HG03135 (cell line): Measurements from ENCODE around the gene GTPBP1.
A peak's percentile ranks its signal among the peaks of the same experiment; 100 is the strongest.

Experiments
- ATAC-seq: cut with Tn5 transposase; IDR thresholded peaks from one replicate; pipeline ENCODE4 v1.9.1; 2021; ENCODE audit warnings: mild to moderate bottlenecking, moderate library complexity; ENCODE audit not compliant: unreplicated experiment

GTPBP1 gene

GRCh38 chr22:38739300-38740055 lies 33.7 kb downstream of the GTPBP1 start:
- ATAC-seq, result no peak

GRCh38 chr22:38740116-38740723 lies 34.5 kb downstream of the GTPBP1 start:
- no peak for ATAC-seq

DNA sequence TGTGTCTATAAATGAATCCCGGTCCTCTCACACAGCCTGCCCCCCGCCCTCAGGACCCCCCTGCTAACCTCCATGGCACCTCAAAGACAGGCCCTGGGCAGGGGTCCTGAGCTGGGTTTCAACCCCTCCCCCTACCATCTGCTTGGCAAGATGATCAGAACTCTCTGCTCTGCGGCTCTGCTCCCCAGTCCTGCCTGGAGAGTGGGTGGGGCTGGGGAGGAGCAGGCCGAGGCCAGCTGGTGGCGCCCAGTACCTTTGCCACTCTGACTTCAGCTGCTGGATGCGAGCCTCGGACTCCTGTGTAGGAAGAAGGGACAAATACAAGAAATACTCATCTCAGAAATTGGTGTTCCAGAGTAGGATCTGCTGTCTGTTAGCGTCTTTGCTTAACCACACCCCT lies 35.0 kb downstream of the GTPBP1 start:
- ATAC-seq, result no peak

DNA sequence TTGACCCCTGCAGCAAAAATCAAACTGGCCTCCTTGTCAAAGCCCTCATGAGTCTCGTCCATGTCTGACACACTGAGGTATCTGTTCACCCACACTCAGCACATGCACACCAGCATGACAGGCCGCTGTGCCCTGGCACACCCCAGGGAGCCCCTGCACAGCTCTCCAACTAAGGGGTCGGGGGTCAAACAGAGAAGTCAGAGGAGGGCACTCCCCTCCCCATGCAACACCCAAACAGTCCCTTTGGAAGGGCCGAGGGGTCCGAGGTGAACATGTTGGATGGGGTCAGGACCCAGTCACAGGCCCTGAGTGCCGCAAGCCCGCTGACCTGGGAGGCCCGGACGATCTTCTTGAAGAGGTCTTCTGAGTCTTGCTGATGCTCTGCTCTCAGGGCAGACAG lies 35.4 kb downstream of the GTPBP1 start:
- no peak for ATAC-seq

DNA sequence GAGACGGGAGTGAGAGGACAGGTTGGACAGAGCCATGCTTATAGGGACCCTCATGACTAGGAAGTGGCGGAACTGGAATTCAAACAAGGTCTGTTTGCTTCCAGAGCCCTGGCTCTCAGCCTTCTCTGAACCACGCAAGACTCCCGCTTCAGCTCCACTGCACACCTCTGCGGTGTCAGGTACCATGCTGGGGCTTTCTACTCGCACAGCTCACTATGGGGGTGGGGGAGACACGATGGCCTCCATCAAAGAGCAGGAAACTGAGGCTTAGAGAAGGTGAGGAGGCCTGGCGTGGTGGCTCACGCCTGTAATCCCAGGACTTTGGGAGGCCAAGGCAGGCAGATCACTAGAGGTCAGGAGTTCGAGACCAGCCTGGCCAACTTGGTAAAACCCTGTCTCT lies 35.8 kb downstream of the GTPBP1 start:
- no peak for ATAC-seq

GRCh38 chr22:38742176-38742942 lies 36.6 kb downstream of the GTPBP1 start:
- no peak for ATAC-seq

DNA sequence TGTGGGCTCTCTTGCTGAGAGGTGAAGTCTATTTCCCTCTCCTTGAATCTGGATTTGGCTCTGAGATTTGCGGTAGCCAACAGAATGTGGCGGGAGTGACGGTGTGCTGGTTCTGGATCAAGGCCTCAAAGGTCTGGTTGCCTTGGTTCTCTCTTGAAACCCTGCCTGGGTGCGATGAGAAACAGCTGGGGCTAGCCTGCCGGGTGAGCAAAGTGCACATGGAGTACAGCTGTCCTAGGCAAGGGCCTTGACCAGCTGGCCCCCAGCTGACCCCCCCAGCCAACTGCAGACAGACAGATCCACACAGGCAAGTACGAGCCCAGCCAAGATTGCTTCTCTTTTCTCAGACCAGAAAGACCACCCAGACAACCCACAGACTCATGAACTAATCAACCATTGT lies 39.2 kb downstream of the GTPBP1 start:
- ATAC-seq, result no peak

DNA sequence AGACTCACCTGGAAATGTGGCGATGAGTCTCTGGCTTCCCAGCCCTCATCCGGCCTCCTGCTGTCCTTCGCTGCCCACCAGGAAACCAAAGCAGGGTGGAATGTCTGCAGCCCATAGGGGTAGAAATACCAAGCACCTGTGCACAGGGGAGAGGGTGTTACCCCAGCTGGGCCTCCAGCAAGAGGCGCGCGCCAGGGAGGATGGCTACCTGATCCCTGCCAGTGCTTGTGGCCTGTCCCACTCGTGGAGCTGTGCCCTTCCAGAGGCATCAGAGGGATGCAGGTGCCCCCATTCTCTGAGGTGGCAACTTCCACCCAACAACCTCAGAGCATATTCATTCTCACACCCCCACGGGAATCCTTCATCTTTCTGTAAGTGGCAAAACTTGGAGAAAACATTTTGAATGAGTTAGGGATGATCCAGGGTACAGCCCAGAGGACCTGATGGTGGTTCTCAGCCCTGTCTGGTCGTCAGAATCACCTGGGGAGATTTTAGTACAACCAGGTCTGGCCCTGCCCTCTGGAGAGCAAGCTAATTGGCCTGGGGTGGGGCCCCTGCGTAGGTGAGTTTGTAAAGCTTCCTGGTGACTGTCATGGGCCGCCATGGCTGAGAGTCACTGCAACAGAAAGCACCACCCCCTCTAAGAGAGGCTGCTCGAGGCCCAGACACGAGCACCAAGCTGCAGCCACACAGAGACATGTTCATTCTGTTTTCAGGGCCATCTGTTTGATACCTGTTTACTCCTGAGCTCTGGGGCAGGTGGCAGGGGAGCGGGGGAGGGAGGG lies 40.1 kb downstream of the GTPBP1 start:
- no peak for ATAC-seq

DNA sequence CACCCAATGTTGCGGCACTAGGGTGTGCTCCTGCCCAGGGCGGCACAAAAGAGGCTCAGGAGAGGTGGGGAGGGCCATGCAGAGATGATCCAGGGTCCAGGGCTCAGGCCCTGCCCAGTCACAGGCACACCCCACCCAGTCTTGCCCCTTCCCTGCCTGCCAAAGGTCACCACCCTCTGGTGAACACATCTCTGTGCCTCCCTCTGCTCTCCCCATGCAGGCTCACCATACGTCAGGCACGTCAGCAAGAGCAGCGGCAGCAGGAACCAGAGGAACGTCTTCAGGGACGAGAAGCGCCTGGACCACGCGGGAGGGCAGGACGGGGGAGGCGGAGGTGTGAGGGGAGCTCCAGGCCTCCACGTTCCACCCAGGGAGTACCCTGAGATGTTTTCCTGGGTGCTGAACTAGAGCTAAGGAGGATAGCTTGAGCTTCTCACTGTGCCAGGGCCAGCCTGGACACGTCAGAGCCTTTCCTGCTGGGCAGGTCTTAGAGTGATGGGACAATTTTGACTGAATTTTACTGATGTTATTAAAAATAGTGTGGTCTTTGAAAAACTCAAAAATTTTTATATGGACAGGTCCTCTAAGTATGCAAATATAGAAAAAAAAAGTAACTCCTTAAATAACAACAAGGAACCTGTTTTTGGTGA lies 42.9 kb downstream of the GTPBP1 start:
- no peak for ATAC-seq

DNA sequence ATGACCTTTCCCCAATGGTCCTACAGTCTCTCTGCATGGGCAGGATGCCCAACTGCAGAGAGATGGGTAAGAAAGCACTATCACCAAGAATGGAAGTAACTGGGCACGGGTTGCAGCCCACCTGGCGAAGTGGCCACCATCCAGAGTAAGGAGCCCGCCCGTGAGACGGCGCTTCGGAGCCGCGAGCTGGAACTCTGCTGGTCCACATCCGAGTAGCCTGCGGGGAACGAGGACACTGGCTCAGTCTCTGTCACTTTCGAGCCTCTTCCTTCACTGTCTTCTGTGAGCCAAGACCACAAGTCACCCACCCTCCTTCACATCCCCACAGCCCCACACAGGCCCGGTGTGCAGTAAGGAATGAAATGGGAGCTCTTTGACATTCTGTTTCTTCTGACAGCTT lies 44.4 kb downstream of the GTPBP1 start:
- no peak for ATAC-seq

- no peak for ATAC-seq
Measured at GRCh38 chr22:38750638-38751037, 44.9 kb downstream of the GTPBP1 start.

- ATAC-seq, result no peak
Measured at GRCh38 chr22:38751066-38751421, 45.3 kb downstream of the GTPBP1 start.

GRCh38 chr22:38751422-38752346 lies 45.9 kb downstream of the GTPBP1 start:
- ATAC-seq, result no peak

DNA sequence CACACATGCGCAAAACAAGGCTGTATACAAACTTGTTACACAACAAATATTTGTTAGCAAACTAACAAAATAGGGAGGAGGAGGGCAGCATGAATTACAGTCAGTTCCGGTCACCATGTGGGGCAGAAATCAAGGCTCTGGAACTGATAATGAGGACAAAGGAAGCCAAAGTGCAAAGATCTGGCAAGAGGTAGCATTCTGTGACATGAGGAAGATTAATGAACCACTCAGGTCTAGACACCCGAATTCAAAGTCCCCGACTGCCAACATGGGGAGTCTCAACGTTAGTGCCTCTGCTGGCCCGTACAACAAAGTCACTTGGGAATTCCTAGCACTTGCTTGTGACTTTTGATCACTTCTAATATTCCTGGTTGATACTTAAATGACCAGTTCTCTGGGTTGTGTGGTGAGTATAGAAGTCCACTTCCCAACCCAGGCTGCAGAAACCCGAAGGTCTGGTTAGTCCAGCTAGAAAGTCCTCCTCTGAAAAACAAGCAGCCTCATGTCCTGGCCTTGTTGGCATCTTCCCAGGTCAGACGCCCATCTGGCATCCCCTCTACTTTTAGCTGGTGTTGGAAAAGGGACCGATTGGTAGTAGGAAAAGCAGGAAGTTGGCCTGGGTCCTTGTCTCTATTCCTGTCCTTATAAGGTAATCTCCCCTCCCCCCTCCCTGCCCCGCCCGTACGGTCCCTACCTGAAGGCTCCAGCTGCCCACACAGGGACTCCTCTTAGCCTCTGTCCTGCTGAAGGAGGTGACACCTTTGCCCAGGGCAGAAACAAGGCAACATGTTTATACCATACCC lies 48.4 kb downstream of the GTPBP1 start:
- ATAC-seq, result no peak

DNA sequence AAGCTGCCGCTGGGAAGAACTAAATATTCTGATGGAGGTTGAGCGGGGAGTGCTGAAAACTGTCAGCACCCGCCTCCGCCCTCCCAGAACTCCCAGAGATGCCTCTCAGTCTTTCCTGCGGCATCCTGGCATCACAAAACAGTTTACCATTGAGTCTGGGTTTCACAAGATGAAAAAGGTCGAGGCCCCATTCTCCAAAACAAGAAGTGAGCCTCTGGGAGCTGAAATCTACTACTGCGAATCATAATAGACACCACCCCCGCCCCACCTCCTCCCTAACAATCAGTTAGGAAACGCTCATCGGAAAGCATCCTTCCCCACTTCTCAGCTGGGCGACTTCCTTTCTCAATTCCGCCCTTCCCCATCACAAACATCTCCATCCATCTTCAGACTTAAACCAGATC lies 49.0 kb downstream of the GTPBP1 start:
- no peak for ATAC-seq

- ATAC-seq, result peak; percentile 24
Measured at GRCh38 chr22:38755155-38755910, 49.6 kb downstream of the GTPBP1 start.

GRCh38 chr22:38755911-38756532 lies 50.3 kb downstream of the GTPBP1 start, which contains the start of gene SUN2:
Gene SUN2, minus strand, starts transcription at chr22:38755998. Its CDS starts 3,370 bp downstream, at chr22:38752628.
- peak; percentile 53 for ATAC-seq
